Suppressor macrophage treated with lipopolysaccharide for 4 hours (primary cell): ENCODE results near the gene CTSC.

Experiments
- DNase-seq: peaks from one replicate; pipeline ENCODE4 v3.0.0-alpha.2; 2020

The CTSC gene

GRCh38 chr11:88337181-88337986 is at the start of gene CTSC:
Gene CTSC (minus strand): TSS chr11:88337736. CDS start chr11:88337672, 64 bp downstream.
- DNase-seq: peak; percentile 95

- DNase-seq: no peak
Measured at GRCh38 chr11:88384669-88385005, 47.1 kb upstream of the CTSC start.

- DNase-seq: no peak
Measured at GRCh38 chr11:88384004-88384668, 46.6 kb upstream of the CTSC start.

- no peak for DNase-seq
Measured at GRCh38 chr11:88383447-88383846, 45.9 kb upstream of the CTSC start.

GRCh38 chr11:88379130-88379529 is 41.6 kb upstream of the CTSC start:
- DNase-seq: no peak

- no peak for DNase-seq
Measured at GRCh38 chr11:88378422-88379066, 41.0 kb upstream of the CTSC start.

GRCh38 chr11:88377646-88378045 is 40.1 kb upstream of the CTSC start:
- no peak for DNase-seq

- no peak for DNase-seq
Measured at GRCh38 chr11:88377144-88377543, 39.6 kb upstream of the CTSC start.

GRCh38 chr11:88375927-88376470 is 38.5 kb upstream of the CTSC start:
- no peak for DNase-seq

GRCh38 chr11:88370782-88371181 is 33.2 kb upstream of the CTSC start:
- DNase-seq: no peak

GRCh38 chr11:88367310-88367709 is 29.8 kb upstream of the CTSC start:
- no peak for DNase-seq

- peak; percentile 66 for DNase-seq
Measured at GRCh38 chr11:88363648-88364065, 26.1 kb upstream of the CTSC start.

GRCh38 chr11:88363004-88363403 is 25.5 kb upstream of the CTSC start:
- no peak for DNase-seq

- no peak for DNase-seq
Measured at GRCh38 chr11:88360141-88360540, 22.6 kb upstream of the CTSC start.

- peak; percentile 46 for DNase-seq
Measured at GRCh38 chr11:88359541-88359940, 22.0 kb upstream of the CTSC start.

GRCh38 chr11:88359114-88359513 is 21.6 kb upstream of the CTSC start:
- no peak for DNase-seq

GRCh38 chr11:88358040-88358431 is 20.5 kb upstream of the CTSC start:
- DNase-seq: no peak

GRCh38 chr11:88357323-88358039 is 19.9 kb upstream of the CTSC start:
- DNase-seq: peak; percentile 82

- peak; percentile 94 for DNase-seq
Measured at GRCh38 chr11:88355887-88356286, 18.4 kb upstream of the CTSC start.

GRCh38 chr11:88354912-88355311 is 17.4 kb upstream of the CTSC start:
- DNase-seq: peak; percentile 73

- peak; percentile 78 for DNase-seq
Measured at GRCh38 chr11:88353835-88354496, 16.4 kb upstream of the CTSC start.

GRCh38 chr11:88353386-88353785 is 15.8 kb upstream of the CTSC start:
- no peak for DNase-seq
